Measurements from ENCODE around the gene NUP93.

The NUP93 gene

GRCh38 chr16:56686758-56687157 is 43.2 kb upstream of the NUP93 start:
- no peak for TF ChIP-seq CTCF (IDR thresholded peaks at IDR 0.05; ENCODE audit: low read depth, low read length)
- H3K4me3 ChIP-seq (ENCODE audit: low read depth, low read length): no peak overlapping the region

GRCh38 chr16:56688762-56689161 is 41.2 kb upstream of the NUP93 start:
- no peak overlapping the region for H3K4me3 ChIP-seq (ENCODE audit: low read depth, low read length)
- no peak for TF ChIP-seq CTCF (IDR thresholded peaks at IDR 0.05; ENCODE audit: low read depth, low read length)

- H3K4me3 ChIP-seq (ENCODE audit: low read depth, low read length): no peak overlapping the region
- TF ChIP-seq CTCF (IDR thresholded peaks at IDR 0.05; ENCODE audit: low read depth, low read length): no peak
Measured at GRCh38 chr16:56689171-56689570, 40.8 kb upstream of the NUP93 start.

GRCh38 chr16:56690420-56691122 is 39.4 kb upstream of the NUP93 start:
- no peak overlapping the region for H3K4me3 ChIP-seq (ENCODE audit: low read depth, low read length)
- no peak for TF ChIP-seq CTCF (IDR thresholded peaks at IDR 0.05; ENCODE audit: low read depth, low read length)

- no peak for TF ChIP-seq CTCF (IDR thresholded peaks at IDR 0.05; ENCODE audit: low read depth, low read length)
- no peak overlapping the region for H3K4me3 ChIP-seq (ENCODE audit: low read depth, low read length)
Measured at GRCh38 chr16:56691885-56692284, 38.0 kb upstream of the NUP93 start.

- no peak for TF ChIP-seq CTCF (IDR thresholded peaks at IDR 0.05; ENCODE audit: low read depth, low read length)
- H3K4me3 ChIP-seq (ENCODE audit: low read depth, low read length): no peak overlapping the region
Measured at GRCh38 chr16:56695246-56695645, 34.7 kb upstream of the NUP93 start.

- H3K4me3 ChIP-seq (ENCODE audit: low read depth, low read length): no peak overlapping the region
- no peak for TF ChIP-seq CTCF (IDR thresholded peaks at IDR 0.05; ENCODE audit: low read depth, low read length)
Measured at GRCh38 chr16:56697456-56698155, 32.3 kb upstream of the NUP93 start.

Data from WI38 (cell line).